Measurements from ENCODE around the gene PBX2. TPM values are rescaled to one million over a fixed set of nuclear protein-coding genes. Genes with fewer than 3 reads are reported as not detected.

PBX2 gene
- polyA plus RNA-seq, 3 donors = 1.9 to 201 (median 4.0) TPM

- H2AFZ ChIP-seq (ENCODE audit: insufficient read depth, low read depth, low read length, poor library complexity, severe bottlenecking) = no peak overlapping the region
- no peak for DNase-seq
- H3K36me3 ChIP-seq (replicated peaks in 1 of 2; ENCODE audit: control insufficient read depth in 1 of 2, insufficient read depth in 2 of 2, low read length in 2 of 2) = peaks cover 21 to 32% of the 10 kb centered on the region in 2 donors
- H3K9ac ChIP-seq (ENCODE audit: insufficient read depth, low read length, poor library complexity, severe bottlenecking) = peak overlapping the region; percentile 84
- H3K4me1 ChIP-seq (ENCODE audit: control insufficient read depth in 1 of 2, insufficient read depth in 2 of 2, low read length in 2 of 2) = peaks cover 70 to 76% of the 10 kb centered on the region in 2 donors
- H3K36me3 Mint-ChIP-seq = peaks cover 33 to 43% of the 10 kb centered on the region in 2 donors
- H3K27ac Mint-ChIP-seq = peak overlapping the region; percentile 96 to 99 (median 98)
- peak overlapping the region; percentile 89 to 95 for H3K27ac ChIP-seq (ENCODE audit: low read depth in 1 of 2, low read length in 2 of 2)
- H3K79me2 ChIP-seq (ENCODE audit: insufficient read depth, low read length) = peaks cover 88% of the 10 kb centered on the region
- peaks cover 0 to 3% (median 0%) of the 10 kb centered on the region in 7 donors for H3K9me3 Mint-ChIP-seq
- H3K4me3 ChIP-seq (replicated peaks in 1 of 3; ENCODE audit: low read depth in 2 of 3, low read length in 3 of 3) = peak overlapping the region; percentile 74 to 98 (median 81)
- no peak for TF ChIP-seq CTCF (IDR thresholded peaks at IDR 0.05)
- peaks cover 7% of the 10 kb centered on the region for H4K20me1 ChIP-seq (ENCODE audit: insufficient read depth, low read length)
- peak overlapping the region; percentile 100 for H3K4me2 ChIP-seq (replicated peaks; ENCODE audit: extremely low read depth, low read length, poor library complexity, severe bottlenecking)
- H3K9me3 ChIP-seq (replicated peaks in 1 of 2; ENCODE audit: control insufficient read depth in 1 of 2, insufficient read depth in 1 of 2, low read length in 2 of 2) = no peaks in the 10 kb centered on the region
- H3K4me1 Mint-ChIP-seq = peaks cover 72% of the 10 kb centered on the region
- intact Hi-C loops (cut with micrococcal nuclease) = loop anchor here in 1 of 2 donors (5.0 kb wide), 1 partner anchor 59 kb away; the partner anchor contains the start of gene FKBPL
- WGBS (ENCODE audit: insufficient coverage) = 94% methylated on average over 2 of the region's 8 CpGs
- peak overlapping the region; percentile 96 to 98 for H3K4me3 Mint-ChIP-seq
- H3K27me3 Mint-ChIP-seq (ENCODE audit: low read depth in 3 of 3) = peaks cover 0 to 3% (median 2%) of the 10 kb centered on the region in 3 donors
- H3K27me3 ChIP-seq (ENCODE audit: control insufficient read depth in 2 of 2, insufficient read depth in 2 of 2, low read length in 2 of 2) = no peaks in the 10 kb centered on the region
These were observed 1.1 kb upstream of the PBX2 start for GRCh38 chr6:32190911-32191677.

- H3K27ac Mint-ChIP-seq = peak overlapping the region; percentile 85 to 97 (median 93)
- H3K27me3 ChIP-seq (ENCODE audit: control insufficient read depth in 2 of 2, insufficient read depth in 2 of 2, low read length in 2 of 2) = no peaks in the 10 kb centered on the region
- peaks cover 0 to 2% (median 1%) of the 10 kb centered on the region in 3 donors for H3K27me3 Mint-ChIP-seq (ENCODE audit: low read depth in 3 of 3)
- peak overlapping the region; percentile 89 to 95 for H3K27ac ChIP-seq (ENCODE audit: low read depth in 1 of 2, low read length in 2 of 2)
- H3K36me3 ChIP-seq (replicated peaks in 1 of 2; ENCODE audit: control insufficient read depth in 1 of 2, insufficient read depth in 2 of 2, low read length in 2 of 2) = peaks cover 25 to 37% of the 10 kb centered on the region in 2 donors
- H3K4me1 Mint-ChIP-seq = peaks cover 73% of the 10 kb centered on the region
- H3K4me1 ChIP-seq (ENCODE audit: control insufficient read depth in 1 of 2, insufficient read depth in 2 of 2, low read length in 2 of 2) = peaks cover 67 to 76% of the 10 kb centered on the region in 2 donors
- H3K4me3 Mint-ChIP-seq = peak overlapping the region; percentile 96 to 98
- intact Hi-C loops (cut with micrococcal nuclease) = loop anchor here in 1 of 2 donors (5.0 kb wide), 1 partner anchor 57 kb away; the partner anchor contains the start of gene FKBPL
- H3K36me3 Mint-ChIP-seq = peaks cover 39 to 54% of the 10 kb centered on the region in 2 donors
- peak overlapping the region; percentile 74 to 98 (median 81) for H3K4me3 ChIP-seq (replicated peaks in 1 of 3; ENCODE audit: low read depth in 2 of 3, low read length in 3 of 3)
- no peak for TF ChIP-seq CTCF (IDR thresholded peaks at IDR 0.05)
- 1% methylated on average over 8 of the region's 23 CpGs for WGBS (ENCODE audit: insufficient coverage)
- H3K9me3 Mint-ChIP-seq = no peaks in the 10 kb centered on the region
- peak overlapping the region; percentile 100 for H3K4me2 ChIP-seq (replicated peaks; ENCODE audit: extremely low read depth, low read length, poor library complexity, severe bottlenecking)
- no peaks in the 10 kb centered on the region for H3K9me3 ChIP-seq (replicated peaks in 1 of 2; ENCODE audit: control insufficient read depth in 1 of 2, insufficient read depth in 1 of 2, low read length in 2 of 2)
- peaks cover 88% of the 10 kb centered on the region for H3K79me2 ChIP-seq (ENCODE audit: insufficient read depth, low read length)
- DNase-seq = no peak
- H2AFZ ChIP-seq (ENCODE audit: insufficient read depth, low read depth, low read length, poor library complexity, severe bottlenecking) = no peak overlapping the region
- peaks cover 7% of the 10 kb centered on the region for H4K20me1 ChIP-seq (ENCODE audit: insufficient read depth, low read length)
- H3K9ac ChIP-seq (ENCODE audit: insufficient read depth, low read length, poor library complexity, severe bottlenecking) = peak overlapping the region; percentile 84
These were observed 304 bp downstream of the PBX2 start for GRCh38 chr6:32189742-32190053.
